Activated CD4-positive, alpha-beta T cell treated with anti-CD3 and anti-CD28 coated beads for 48 hours (primary cell): ENCODE data around the gene ADAMTS19.
"Not testable (repeated sequence)": the region's sequence is repeated elsewhere in the genome, so short reads cannot be mapped to it uniquely, and the experiment has no call there.

Source experiments
- DNase-seq: peaks from one replicate; pipeline ENCODE4 v3.0.0-alpha.2; 2020

ADAMTS19 gene

DNA sequence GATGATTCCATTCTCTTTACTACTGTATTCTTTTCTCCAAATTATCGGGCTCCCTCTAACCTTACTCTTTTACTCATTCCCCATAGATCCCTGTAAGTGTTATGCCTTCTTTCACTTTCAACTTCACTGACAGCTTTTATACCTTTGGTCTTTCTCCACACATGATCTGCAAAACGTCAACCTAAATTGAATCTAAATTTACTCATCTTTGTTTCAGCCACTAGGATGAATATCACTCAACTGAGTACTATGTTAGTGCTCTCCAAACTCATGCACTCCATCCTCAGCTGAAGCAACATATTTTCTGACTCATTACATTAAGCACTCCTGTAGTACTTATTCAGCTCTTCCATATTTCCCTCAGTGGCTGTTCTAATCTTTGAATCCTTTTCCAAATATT, 133.4 kb downstream of the ADAMTS19 start:
- DNase-seq: no peak

DNA sequence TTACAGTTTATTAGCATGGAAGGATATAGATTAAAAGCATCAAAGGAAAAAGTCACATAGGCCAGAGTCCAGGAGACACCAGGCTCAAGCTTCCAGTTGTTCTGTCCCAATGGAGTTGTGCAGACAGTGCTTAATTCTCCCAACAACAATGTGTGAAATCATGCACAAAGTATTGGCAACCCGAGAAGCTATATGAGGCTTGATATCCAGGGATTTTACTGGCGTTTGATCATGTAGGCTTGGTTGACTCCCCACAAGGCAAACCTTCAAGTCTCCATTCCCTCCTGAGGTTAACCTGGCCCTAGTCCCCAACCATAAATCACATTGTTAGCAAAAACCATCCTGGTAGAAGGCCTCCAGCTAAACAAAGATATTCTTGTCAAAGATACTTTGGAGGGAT, 141.5 kb downstream of the ADAMTS19 start:
- no peak for DNase-seq

- DNase-seq: no peak
Measured at GRCh38 chr5:129608350-129608749, 148.3 kb downstream of the ADAMTS19 start.

GRCh38 chr5:129609710-129610109, 149.6 kb downstream of the ADAMTS19 start:
- no peak for DNase-seq

GRCh38 chr5:129616517-129616916, 156.4 kb downstream of the ADAMTS19 start:
- DNase-seq: no peak

- DNase-seq: no peak
Measured at GRCh38 chr5:129617206-129617605, 157.1 kb downstream of the ADAMTS19 start.

GRCh38 chr5:129619782-129620181, 159.7 kb downstream of the ADAMTS19 start:
- no peak for DNase-seq

DNA sequence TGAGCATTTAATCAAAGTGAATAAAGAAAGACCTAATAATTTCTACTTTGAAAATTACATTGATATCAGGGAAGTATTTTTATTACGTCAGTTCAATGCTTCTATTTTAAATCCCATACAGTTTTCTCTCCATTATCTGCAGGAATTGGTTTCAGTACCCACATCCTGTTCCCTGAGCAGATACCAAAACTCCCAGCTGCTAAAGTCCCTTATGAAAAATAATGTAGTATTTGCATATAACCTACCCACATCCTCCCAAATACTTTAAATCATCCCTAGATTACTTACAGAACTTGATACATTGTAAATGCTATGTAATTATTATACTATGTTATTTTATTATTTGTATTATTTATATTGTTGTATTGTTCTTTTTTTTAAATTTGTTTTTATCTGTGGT, 162.4 kb downstream of the ADAMTS19 start:
- no peak for DNase-seq

DNA sequence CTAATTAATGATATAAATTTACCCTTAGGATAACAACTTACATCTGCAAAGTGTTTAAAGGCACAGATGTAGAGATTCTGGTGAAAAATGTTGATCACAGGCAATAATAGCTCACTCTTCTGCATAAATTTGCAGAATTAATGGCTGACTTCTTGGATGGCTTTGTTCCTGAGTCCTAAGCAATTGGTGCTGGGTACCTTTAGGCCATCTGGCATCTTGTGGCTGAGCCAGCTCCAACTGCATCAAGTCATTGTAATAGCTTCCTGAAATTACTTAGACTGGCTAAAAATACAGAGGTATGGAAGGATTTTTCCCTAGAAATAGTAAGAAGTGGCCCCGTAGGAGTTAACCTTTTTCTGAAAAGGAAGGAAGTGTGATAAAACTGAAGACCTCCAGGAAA, 169.5 kb downstream of the ADAMTS19 start:
- DNase-seq: no peak

GRCh38 chr5:129630101-129630500, 170.0 kb downstream of the ADAMTS19 start:
- no peak for DNase-seq

- DNase-seq: no peak
Measured at GRCh38 chr5:129631961-129632360, 171.9 kb downstream of the ADAMTS19 start.

- not testable (repeated sequence) for DNase-seq
Measured at GRCh38 chr5:129637501-129637900, 177.4 kb downstream of the ADAMTS19 start.

- DNase-seq: no peak
Measured at GRCh38 chr5:129639331-129639730, 179.2 kb downstream of the ADAMTS19 start.

- no peak for DNase-seq
Measured at GRCh38 chr5:129652349-129653056, 192.4 kb downstream of the ADAMTS19 start.

GRCh38 chr5:129653057-129653375, 192.9 kb downstream of the ADAMTS19 start:
- DNase-seq: no peak

GRCh38 chr5:129653442-129653841, 193.3 kb downstream of the ADAMTS19 start:
- DNase-seq: no peak

DNA sequence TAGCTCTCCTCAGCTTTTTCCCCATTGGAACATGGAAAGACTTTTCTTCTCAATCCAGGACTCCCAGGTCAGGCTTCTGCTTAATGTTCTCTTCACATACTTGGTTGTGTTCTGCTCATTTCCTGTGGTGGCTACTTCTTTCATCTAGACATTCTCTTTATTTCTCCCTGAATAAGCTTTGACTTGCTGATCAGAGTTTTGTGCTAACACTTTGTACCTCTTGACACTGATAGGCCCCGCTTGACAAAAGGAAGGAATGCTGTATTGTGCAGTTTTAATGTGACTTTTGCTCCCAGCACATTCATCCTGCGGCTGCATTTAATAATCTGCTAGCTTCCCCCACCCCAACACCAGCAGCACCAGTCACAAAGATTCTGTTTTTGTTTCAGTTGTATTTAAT, 196.9 kb downstream of the ADAMTS19 start:
- DNase-seq: no peak

DNA sequence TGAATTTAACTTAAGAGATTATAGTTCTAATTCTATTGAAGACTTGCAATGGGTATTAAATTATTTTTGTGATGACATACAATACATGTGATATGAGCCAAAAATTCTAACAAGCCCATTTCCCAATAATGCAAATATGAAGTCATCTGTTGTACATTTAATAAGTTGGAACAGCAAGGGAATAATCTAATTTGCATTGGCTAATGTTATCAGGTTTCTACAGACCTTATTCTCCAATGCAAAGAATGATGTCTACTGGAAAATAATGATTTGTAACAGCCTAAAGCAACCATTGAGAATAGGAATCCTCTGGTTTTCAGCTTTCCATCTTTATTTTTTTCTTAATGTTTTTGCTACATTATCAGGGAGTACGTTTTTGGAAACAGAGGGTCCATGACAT, 198.7 kb downstream of the ADAMTS19 start:
- no peak for DNase-seq

GRCh38 chr5:129661366-129662035, 201.4 kb downstream of the ADAMTS19 start:
- no peak for DNase-seq

DNA sequence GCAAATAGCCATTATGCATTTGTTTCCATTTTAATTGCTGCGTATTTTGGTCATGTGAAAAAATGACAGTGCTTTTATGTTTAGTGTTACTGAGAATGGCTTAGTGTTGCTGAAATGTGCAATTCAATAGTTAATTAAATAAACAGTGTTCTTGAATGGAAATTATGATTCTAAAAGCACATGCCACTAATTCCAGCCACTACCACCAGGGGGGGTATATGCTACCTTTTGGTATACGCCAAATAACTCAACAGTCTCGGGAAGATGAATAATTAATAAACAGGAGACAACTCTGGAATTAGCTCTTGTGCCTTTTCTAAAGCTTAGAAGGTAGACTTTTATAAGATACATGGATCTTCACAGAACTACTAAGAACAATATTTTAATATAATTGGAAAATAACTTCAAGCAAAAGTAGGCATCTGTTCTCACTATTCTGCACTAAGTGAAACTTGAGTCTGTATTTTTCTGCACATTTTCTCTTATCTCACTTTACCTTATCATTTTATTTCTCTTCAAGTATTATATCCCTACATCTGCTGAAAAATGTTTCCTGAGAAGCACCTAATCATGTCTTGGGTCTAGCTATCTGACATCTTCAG, 204.3 kb downstream of the ADAMTS19 start:
- peak; percentile 65 for DNase-seq

DNA sequence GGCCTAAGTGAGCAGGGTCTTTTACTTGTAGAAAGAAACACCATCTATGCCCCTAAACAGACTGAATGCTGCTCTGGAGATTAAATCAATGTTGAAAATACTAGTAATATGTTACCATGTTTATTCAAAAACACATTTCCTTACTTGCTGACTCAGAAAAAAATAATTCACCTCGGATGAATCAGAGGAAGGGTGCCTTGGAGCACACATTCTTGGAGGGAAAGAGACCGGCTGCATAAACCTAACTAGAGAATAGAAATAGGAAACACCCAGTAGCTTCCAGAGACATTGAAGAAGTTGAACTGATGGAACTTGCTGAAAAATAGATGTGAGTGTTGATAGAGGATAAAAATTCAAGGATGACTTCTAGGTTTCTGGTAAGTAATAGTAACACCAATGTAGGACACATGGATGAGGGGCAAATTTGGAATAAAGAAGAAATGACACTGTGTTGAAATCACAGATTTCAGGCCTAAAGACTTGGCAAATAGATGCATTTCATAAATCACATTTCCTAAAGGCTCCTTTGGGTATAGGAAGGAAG, 210.9 kb downstream of the ADAMTS19 start:
- no peak for DNase-seq

DNA sequence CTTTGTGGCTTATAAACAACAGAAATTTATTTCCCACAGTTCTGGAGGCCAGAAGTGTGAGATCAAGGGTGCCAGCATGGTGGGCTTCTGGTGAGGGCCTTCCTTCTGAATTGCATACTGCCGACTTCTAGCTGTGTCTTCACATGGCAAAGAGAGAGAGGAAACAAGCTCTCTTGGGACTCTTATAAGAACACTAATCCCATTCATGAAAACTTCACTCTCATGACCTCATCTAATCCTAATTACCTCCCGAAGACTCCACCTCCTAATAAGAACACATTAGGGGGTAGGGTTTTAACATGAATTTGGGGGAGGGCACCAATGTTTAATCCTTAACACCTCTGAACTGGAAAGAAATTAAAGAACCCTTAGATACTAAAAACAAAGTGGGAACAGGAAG, 211.9 kb downstream of the ADAMTS19 start:
- DNase-seq: no peak

GRCh38 chr5:129679671-129680070, 219.6 kb downstream of the ADAMTS19 start:
- DNase-seq: no peak

DNA sequence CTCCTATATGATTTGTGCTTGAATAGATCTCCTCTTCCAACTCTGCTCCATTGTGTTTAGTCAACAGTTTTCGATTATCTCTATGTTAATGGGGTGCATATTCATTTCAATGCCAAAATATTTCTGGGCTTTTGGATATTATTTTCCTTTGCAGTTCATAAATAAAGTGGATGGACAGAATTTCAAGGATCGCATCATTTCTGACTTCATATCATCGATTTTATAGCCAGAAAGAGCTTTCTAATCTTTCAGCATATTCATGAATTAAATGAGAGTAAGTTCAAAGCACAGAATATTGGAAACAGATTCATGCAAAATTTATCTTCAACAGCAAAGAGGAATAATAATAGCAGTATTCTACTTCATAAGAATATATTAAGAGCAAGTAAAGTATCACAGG, 227.8 kb downstream of the ADAMTS19 start:
- no peak for DNase-seq
